IPS-18a (cell line): ENCODE results near the gene PTBP1.
"Not testable (repeated sequence)": the region's sequence is repeated elsewhere in the genome, so short reads cannot be mapped to it uniquely, and the experiment has no call there.

Experiments used
- H3K27ac ChIP-seq: one replicate; pipeline ENCODE4 v1.5.1; 2013; ENCODE audit warnings: low read length
- H3K27me3 ChIP-seq: one replicate; pipeline ENCODE4 v1.6.1; 2013; ENCODE audit warnings: mild to moderate bottlenecking, low read length; ENCODE audit not compliant: control insufficient read depth, insufficient read depth
- H3K36me3 ChIP-seq: one replicate; pipeline ENCODE4 v1.6.1; 2013; ENCODE audit warnings: low read depth, low read length; ENCODE audit not compliant: control insufficient read depth
- H3K4me1 ChIP-seq: one replicate; pipeline ENCODE4 v1.6.1; 2013; ENCODE audit warnings: low read depth, low read length; ENCODE audit not compliant: control insufficient read depth
- H3K4me3 ChIP-seq: one replicate; pipeline ENCODE4 v1.5.1; 2013; ENCODE audit warnings: low read length
- H3K9ac ChIP-seq: one replicate; pipeline ENCODE4 v1.6.1; 2013; ENCODE audit warnings: mild to moderate bottlenecking, low read length, moderate library complexity
- H3K9me3 ChIP-seq: one replicate; pipeline ENCODE4 v1.6.1; 2013; ENCODE audit warnings: low read depth, low read length; ENCODE audit not compliant: control insufficient read depth

PTBP1 gene

GRCh38 chr19:827710-828321, 30.6 kb downstream of the PTBP1 start, which contains the start of gene AZU1:
TSS of gene AZU1 (plus strand) at chr19:827837. CDS start at chr19:827847, 10 bp downstream.
- H3K27ac ChIP-seq, result no peak within 1 kb of the TSS
- no peaks in the 10 kb centered on the region for H3K4me1 ChIP-seq
- H3K27me3 ChIP-seq, result no peaks in the 10 kb centered on the region
- no peak within 1 kb of the TSS for H3K4me3 ChIP-seq
- H3K9ac ChIP-seq, result no peak within 1 kb of the TSS
- no peaks in the 10 kb centered on the region for H3K36me3 ChIP-seq
- H3K9me3 ChIP-seq, result no peaks in the 10 kb centered on the region

- H3K27me3 ChIP-seq, result no peaks in the 10 kb centered on the region
Observed at GRCh38 chr19:829129-829758, 32.0 kb downstream of the PTBP1 start.

GRCh38 chr19:831407-832369, 34.4 kb downstream of the PTBP1 start:
- H3K27me3 ChIP-seq, result no peaks in the 10 kb centered on the region
- H3K9ac ChIP-seq, result no peak overlapping the region
- H3K36me3 ChIP-seq, result no peaks in the 10 kb centered on the region
- no peaks in the 10 kb centered on the region for H3K9me3 ChIP-seq
- no peaks in the 10 kb centered on the region for H3K4me1 ChIP-seq
- no peak overlapping the region for H3K27ac ChIP-seq
- H3K4me3 ChIP-seq, result no peak overlapping the region

More at GRCh38 chr19:829129-829758, 32.0 kb downstream of the PTBP1 start:
- H3K27ac ChIP-seq, result no peak overlapping the region
- no peaks in the 10 kb centered on the region for H3K9me3 ChIP-seq
- no peak overlapping the region for H3K4me3 ChIP-seq
- no peaks in the 10 kb centered on the region for H3K36me3 ChIP-seq
- no peak overlapping the region for H3K9ac ChIP-seq
- no peaks in the 10 kb centered on the region for H3K4me1 ChIP-seq

GRCh38 chr19:834216-834615, 37.0 kb downstream of the PTBP1 start:
- Histone ChIP-seq H3K4me3 (no peak overlapping the region), H3K9ac (no peak overlapping the region), H3K9me3 (no peaks in the 10 kb centered on the region), H3K27ac (no peak overlapping the region), H3K4me1 (no peaks in the 10 kb centered on the region), H3K36me3 (no peaks in the 10 kb centered on the region), H3K27me3 (no peaks in the 10 kb centered on the region)

- Histone ChIP-seq H3K27me3 (no peaks in the 10 kb centered on the region), H3K9ac (no peak overlapping the region), H3K4me3 (no peak overlapping the region)
Observed at GRCh38 chr19:835210-835810, 38.1 kb downstream of the PTBP1 start.

DNA sequence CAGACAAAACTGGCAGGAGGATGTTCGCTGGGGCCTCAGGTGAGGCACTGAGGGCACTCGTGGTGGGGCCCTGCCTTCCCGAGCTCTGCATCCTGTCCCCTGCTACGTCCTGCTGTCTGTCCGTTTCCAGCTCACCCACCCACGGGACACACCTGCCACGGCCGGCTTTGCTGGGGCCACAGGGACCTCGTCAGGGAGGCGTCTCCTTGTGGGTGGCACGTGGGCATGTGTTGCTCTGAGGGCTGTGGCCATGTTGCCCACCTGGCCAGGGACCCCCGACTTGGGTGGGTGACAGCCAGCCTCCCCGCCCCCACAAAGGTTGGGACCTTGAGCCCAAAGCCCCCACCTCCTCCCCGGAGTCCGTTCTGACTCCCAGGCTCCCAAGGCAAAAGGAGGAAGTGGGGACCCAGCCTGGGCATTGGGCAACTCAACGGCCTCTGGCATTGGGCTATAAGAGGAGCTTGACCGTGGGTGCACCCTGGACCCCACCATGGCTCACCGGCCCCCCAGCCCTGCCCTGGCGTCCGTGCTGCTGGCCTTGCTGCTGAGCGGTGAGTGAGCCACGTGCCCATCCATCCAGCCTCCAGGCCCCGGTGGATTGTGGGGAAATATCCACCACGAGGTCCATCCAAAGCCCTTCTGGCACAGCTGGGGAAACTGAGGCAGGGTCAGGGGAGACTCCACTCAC, 43.4 kb downstream of the PTBP1 start, which contains the start of gene PRTN3:
TSS of gene PRTN3 (plus strand) at position 481 of the 688 bp plus-strand sequence. CDS start at position 491, 10 bp downstream.
- no peak within 1 kb of the TSS for H3K9ac ChIP-seq
- no peak within 1 kb of the TSS for H3K4me3 ChIP-seq
- peaks cover 21% of the 10 kb centered on the region for H3K27me3 ChIP-seq
- H3K27ac ChIP-seq, result no peak within 1 kb of the TSS
- no peaks in the 10 kb centered on the region for H3K9me3 ChIP-seq
- no peaks in the 10 kb centered on the region for H3K36me3 ChIP-seq
- H3K4me1 ChIP-seq, result no peaks in the 10 kb centered on the region

More at GRCh38 chr19:835210-835810, 38.1 kb downstream of the PTBP1 start:
- no peaks in the 10 kb centered on the region for H3K9me3 ChIP-seq
- no peaks in the 10 kb centered on the region for H3K4me1 ChIP-seq
- H3K36me3 ChIP-seq, result no peaks in the 10 kb centered on the region
- no peak overlapping the region for H3K27ac ChIP-seq

DNA sequence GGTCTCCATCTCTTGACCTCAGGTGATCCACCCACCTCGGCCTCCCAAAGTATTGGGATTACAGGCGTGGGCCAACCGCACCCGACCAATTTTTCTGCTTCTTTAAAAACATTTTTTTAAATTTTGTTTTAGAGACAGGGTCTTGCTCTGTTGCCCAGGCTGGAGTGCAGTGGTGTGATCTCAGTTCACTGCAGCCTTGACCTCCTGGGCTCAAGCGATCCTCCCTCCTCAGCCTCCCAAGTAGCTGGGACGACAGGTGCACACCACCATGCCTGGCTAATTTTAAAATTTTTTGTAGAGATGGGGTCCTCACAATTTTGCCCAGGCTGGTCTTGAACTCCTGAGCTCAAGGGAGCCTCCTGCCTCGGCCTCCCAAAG, 45.5 kb downstream of the PTBP1 start:
- H3K9ac ChIP-seq, H3K36me3 ChIP-seq, H3K27ac ChIP-seq, H3K9me3 ChIP-seq, H3K4me3 ChIP-seq, H3K4me1 ChIP-seq: not testable (repeated sequence)
- peaks cover 21% of the 10 kb centered on the region for H3K27me3 ChIP-seq

DNA sequence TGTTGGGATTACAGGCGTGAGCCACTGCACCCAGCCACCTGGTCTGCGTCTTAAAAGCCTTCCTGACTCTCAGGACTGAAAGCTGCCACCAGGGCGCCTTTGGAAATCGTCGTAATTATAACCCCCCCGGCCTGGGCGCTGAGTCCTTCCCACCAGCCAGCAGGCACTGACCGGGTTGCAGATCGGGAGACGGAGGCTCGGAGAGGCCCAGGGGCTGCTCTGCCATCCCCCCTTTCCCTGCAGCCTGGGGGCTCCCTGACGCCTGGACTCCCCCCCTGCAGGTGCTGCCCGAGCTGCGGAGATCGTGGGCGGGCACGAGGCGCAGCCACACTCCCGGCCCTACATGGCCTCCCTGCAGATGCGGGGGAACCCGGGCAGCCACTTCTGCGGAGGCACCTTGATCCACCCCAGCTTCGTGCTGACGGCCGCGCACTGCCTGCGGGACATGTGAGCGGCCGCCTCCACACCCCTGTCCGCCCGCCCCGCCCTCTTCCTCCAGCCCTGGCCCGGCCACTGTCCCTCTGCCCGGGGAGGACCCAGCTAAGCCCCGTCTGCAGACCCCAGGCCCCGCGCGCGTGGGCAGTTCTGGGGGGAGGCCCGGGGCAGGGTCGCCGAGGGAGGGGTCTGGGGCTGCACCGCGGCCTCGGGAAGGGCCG, 46.1 kb downstream of the PTBP1 start:
- H3K27ac ChIP-seq, result no peak overlapping the region
- H3K4me1 ChIP-seq, result no peaks in the 10 kb centered on the region
- H3K9ac ChIP-seq, result no peak overlapping the region
- peaks cover 21% of the 10 kb centered on the region for H3K27me3 ChIP-seq
- H3K4me3 ChIP-seq, result no peak overlapping the region
- H3K9me3 ChIP-seq, result no peaks in the 10 kb centered on the region
- no peaks in the 10 kb centered on the region for H3K36me3 ChIP-seq

- Histone ChIP-seq H3K27me3 (peaks cover 21% of the 10 kb centered on the region), H3K9ac (no peak overlapping the region), H3K4me1 (no peaks in the 10 kb centered on the region), H3K4me3 (no peak overlapping the region), H3K36me3 (no peaks in the 10 kb centered on the region), H3K9me3 (no peaks in the 10 kb centered on the region), H3K27ac (no peak overlapping the region)
Observed at GRCh38 chr19:843836-844545, 46.7 kb downstream of the PTBP1 start.

DNA sequence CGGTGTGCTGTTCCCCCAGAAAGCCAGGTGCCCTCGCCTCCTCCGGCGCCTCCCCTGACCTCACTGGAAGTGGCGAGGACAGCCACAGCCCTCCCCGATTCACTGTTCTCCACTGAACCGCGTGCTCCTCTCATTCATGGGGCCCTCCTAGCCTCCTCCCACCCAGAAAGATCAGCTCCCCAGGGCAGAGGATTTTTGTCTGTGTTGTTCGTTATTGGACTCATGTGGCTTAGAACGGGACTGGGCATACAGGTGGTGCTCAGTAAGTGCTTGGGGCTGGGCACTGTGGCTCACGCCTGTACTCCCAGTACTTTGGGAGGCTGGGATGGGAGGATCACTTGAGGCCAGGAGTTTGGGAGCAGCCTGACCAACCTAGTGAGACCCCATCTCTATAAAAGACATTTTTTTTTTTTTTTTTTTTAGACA, 47.3 kb downstream of the PTBP1 start:
- H3K4me1 ChIP-seq, result no peaks in the 10 kb centered on the region
- H3K4me3 ChIP-seq, result no peak overlapping the region
- peaks cover 21% of the 10 kb centered on the region for H3K27me3 ChIP-seq
- no peak overlapping the region for H3K27ac ChIP-seq
- H3K9ac ChIP-seq, result no peak overlapping the region
- no peaks in the 10 kb centered on the region for H3K9me3 ChIP-seq
- no peaks in the 10 kb centered on the region for H3K36me3 ChIP-seq
